DND-41 (cell line): Measurements from ENCODE around the gene SMIM28.

Experiments used
- CTCF ChIP-seq: IDR thresholded peaks from 2 replicates; pipeline ENCODE4 v1.5.1; 2012; ENCODE audit warnings: borderline replicate concordance, low read length, moderate library complexity, mild to moderate bottlenecking; ENCODE audit not compliant: poor library complexity, severe bottlenecking; ENCODE audit errors: extremely low read depth
- EZH2 ChIP-seq: IDR thresholded peaks from 3 replicates; pipeline ENCODE4 v1.6.1; 2012; ENCODE audit warnings: borderline replicate concordance, low read depth, mild to moderate bottlenecking, moderate library complexity, low read length, inconsistent platforms; ENCODE audit not compliant: severe bottlenecking

- TF ChIP-seq EZH2 (no peak), CTCF (peak; percentile 69)
Observed at GRCh38 chr6:138428944-138429598, 51.4 kb downstream of the SMIM28 start.
